ENCODE data around the gene ALDH1L1. TPM values are rescaled to one million over a fixed set of nuclear protein-coding genes. Genes with fewer than 3 reads are reported as not detected.

The ALDH1L1 gene
- total and polyA plus RNA-seq, 2 experiments from 2014 or later, result 1.0 to 1.3 TPM

DNA sequence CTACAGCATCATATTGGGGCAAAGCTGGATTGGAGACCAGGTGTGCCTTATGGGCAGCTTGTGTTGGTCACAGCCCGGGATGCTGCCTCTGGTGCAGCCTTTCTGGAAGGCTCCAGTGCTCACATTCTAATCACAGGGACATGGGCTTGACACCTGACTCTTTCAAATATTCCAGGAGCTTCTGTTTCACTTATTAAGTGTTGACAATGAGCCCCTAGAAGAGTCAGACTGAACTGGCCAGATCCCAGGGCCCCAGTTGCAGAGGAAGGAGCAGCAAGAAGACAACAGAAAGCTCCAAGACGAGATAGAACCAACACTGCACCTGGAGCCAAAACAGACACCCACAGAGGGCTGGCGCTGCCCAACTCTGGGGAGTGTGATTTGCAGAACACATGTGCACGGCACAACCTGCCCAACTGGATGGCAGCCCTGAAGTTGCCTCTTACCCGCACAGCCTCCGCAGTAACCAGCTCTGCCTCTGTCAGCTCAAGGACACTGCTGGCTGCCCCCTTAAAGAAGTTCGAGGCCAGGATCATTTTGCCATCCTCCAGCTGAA lies 30.3 kb downstream of the ALDH1L1 start (continued):
- TF ChIP-seq ZNF462 (CRISPR knock-in tag; IDR thresholded peaks at IDR 0.05), result no peak
- TF ChIP-seq, protein P1, sequence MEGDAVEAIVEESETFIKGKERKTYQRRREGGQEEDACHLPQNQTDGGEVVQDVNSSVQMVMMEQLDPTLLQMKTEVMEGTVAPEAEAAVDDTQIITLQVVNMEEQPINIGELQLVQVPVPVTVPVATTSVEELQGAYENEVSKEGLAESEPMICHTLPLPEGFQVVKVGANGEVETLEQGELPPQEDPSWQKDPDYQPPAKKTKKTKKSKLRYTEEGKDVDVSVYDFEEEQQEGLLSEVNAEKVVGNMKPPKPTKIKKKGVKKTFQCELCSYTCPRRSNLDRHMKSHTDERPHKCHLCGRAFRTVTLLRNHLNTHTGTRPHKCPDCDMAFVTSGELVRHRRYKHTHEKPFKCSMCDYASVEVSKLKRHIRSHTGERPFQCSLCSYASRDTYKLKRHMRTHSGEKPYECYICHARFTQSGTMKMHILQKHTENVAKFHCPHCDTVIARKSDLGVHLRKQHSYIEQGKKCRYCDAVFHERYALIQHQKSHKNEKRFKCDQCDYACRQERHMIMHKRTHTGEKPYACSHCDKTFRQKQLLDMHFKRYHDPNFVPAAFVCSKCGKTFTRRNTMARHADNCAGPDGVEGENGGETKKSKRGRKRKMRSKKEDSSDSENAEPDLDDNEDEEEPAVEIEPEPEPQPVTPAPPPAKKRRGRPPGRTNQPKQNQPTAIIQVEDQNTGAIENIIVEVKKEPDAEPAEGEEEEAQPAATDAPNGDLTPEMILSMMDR (conservative IDR thresholded peaks at IDR 0.05; ENCODE audit: low read depth in 2 of 2), result no peak
- TF ChIP-seq ZNF331 (CRISPR knock-in tag; IDR thresholded peaks at IDR 0.05; ENCODE audit: low read depth), result no peak
- TF ChIP-seq STAT1 (IDR thresholded peaks at IDR 0.05; ENCODE audit: unreplicated experiment), result no peak

DNA sequence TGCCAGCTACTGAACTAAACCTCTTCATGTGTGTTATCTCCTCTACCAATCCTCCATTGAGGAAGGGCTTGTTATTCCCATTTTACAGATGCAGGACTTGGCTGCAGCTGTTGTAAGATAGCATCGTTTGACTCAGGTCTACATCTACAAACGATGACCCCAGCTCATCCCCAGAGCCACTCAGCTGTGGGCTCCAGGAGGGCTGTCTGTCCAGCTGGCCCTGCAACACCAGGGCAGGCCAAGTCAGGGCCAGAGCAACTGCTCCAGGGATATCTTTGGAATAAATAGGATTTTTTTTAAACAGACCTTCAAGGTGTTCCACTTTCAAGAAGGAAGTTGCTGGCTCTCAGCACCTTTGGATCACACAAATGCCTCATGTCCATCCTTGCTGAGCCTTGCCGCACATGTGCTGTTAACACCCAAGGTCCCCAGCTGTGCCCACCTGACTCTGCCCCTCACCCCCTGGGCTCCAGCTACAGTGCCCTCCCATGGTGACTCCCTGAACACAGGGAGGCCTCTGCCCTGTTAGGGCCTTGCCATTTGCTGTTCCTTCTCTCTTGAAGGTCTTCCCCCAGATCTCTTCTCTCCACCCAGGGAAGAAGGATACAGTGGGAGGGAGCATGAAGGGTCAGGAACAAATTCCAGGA lies 31.0 kb downstream of the ALDH1L1 start:
- no peaks in the 10 kb centered on the region for H4K20me1 ChIP-seq (replicated peaks; ENCODE audit: insufficient read depth)
- H2AFZ ChIP-seq, result no peak overlapping the region
- ATAC-seq (no peak), DNase-seq (ENCODE audit: low spot score) (no peak)
- H3K27ac ChIP-seq (ENCODE audit: low read depth), result no peak overlapping the region
- H3K4me2 ChIP-seq, result no peak overlapping the region
- TF ChIP-seq JUNB (IDR thresholded peaks at IDR 0.05; ENCODE audit: unreplicated experiment), result no peak
- TF ChIP-seq POLR2AphosphoS5 (IDR thresholded peaks at IDR 0.05; ENCODE audit: low read depth), result no peak
- TF ChIP-seq EZH2phosphoT487 (IDR thresholded peaks at IDR 0.05; ENCODE audit: unreplicated experiment), result no peak
- TF ChIP-seq, protein P1 (conservative IDR thresholded peaks at IDR 0.05; ENCODE audit: low read depth in 2 of 2), result no peak
- TF ChIP-seq ZNF331 (CRISPR knock-in tag; IDR thresholded peaks at IDR 0.05; ENCODE audit: low read depth), result no peak
- no peak for TF ChIP-seq EZH2 (IDR thresholded peaks at IDR 0.05; ENCODE audit: low read depth, unreplicated experiment)
- Mint-ChIP-seq H3K9me3 (peaks cover 2% of the 10 kb centered on the region; the same call in 2 of the 3 replicates), H3K27ac (no peak overlapping the region), H3K4me1 (no peaks in the 10 kb centered on the region; the same call in 2 of the 3 replicates), H3K36me3 (ENCODE audit: low read depth) (no peaks in the 10 kb centered on the region; the same call in 2 of the 3 replicates), H3K27me3 (ENCODE audit: insufficient read depth, low read depth, poor library complexity) (peaks cover 8% of the 10 kb centered on the region), H3K4me3 (no peak overlapping the region)
- no peaks in the 10 kb centered on the region for H3F3A ChIP-seq (replicated peaks; ENCODE audit: low read depth)
- H3K4me1 ChIP-seq (ENCODE audit: insufficient read depth), result no peaks in the 10 kb centered on the region
- peaks cover 3% of the 10 kb centered on the region; the same call in 1 of the 2 replicates for H3K9me2 ChIP-seq (ENCODE audit: insufficient read depth)
- H3K79me2 ChIP-seq (replicated peaks; ENCODE audit: insufficient read depth), result no peaks in the 10 kb centered on the region
- H3K36me3 ChIP-seq (ENCODE audit: insufficient read depth), result no peaks in the 10 kb centered on the region
- no peaks in the 10 kb centered on the region for H3K27me3 ChIP-seq (ENCODE audit: insufficient read depth)
- no peak overlapping the region for H3K4me3 ChIP-seq
